WERI-Rb-1 (cell line): ENCODE data around the gene ANXA9.
A peak's percentile ranks its signal among the peaks of the same experiment; 100 is the strongest.

Source experiments
- DNase-seq: peaks from one replicate; pipeline ENCODE4 v3.0.0-alpha.2; 2020
- H3K27ac ChIP-seq: fragments of 250-450 bp; sonication (Bioruptor Pico); 2 replicates; pipeline ENCODE4 v1.5.1; 2020; ENCODE audit warnings: mild to moderate bottlenecking, moderate library complexity
- H3K27me3 ChIP-seq: fragments of 250-450 bp; sonication (Bioruptor Pico); 2 replicates; pipeline ENCODE4 v1.5.1; 2021; ENCODE audit warnings: mild to moderate bottlenecking, low read depth, moderate library complexity; ENCODE audit not compliant: insufficient read depth, severe bottlenecking
- H3K36me3 ChIP-seq: fragments of 250-450 bp; sonication (Bioruptor Pico); 2 replicates; pipeline ENCODE4 v1.5.1; 2020; ENCODE audit warnings: mild to moderate bottlenecking, moderate library complexity
- H3K4me3 ChIP-seq: 2 replicates; pipeline ENCODE4 v1.5.1; 2011; ENCODE audit warnings: low read depth, mild to moderate bottlenecking, control low read depth, low read length
- H3K9me3 ChIP-seq: fragments of 250-450 bp; sonication (Bioruptor Pico); 2 replicates; pipeline ENCODE4 v1.5.1; 2021; ENCODE audit warnings: mild to moderate bottlenecking, moderate library complexity; ENCODE audit not compliant: severe bottlenecking
- CTCF ChIP-seq: IDR thresholded peaks from 2 replicates; pipeline ENCODE4 v1.5.1; 2011; ENCODE audit warnings: low read depth, mild to moderate bottlenecking, control low read depth, inconsistent platforms, low read length

The ANXA9 gene

GRCh38 chr1:151012684-151013471 lies 30.8 kb downstream of the ANXA9 start:
- TF ChIP-seq CTCF = no peak
- no peak for DNase-seq
- no peak overlapping the region for H3K4me3 ChIP-seq

GRCh38 chr1:151013518-151013917 lies 31.4 kb downstream of the ANXA9 start:
- DNase-seq = no peak
- TF ChIP-seq CTCF = no peak
- Histone ChIP-seq H3K27ac (no peak overlapping the region), H3K9me3 (no peaks in the 10 kb centered on the region), H3K4me3 (no peak overlapping the region), H3K36me3 (peaks cover 22% of the 10 kb centered on the region), H3K27me3 (no peaks in the 10 kb centered on the region)

More at GRCh38 chr1:151012684-151013471, 30.8 kb downstream of the ANXA9 start:
- no peaks in the 10 kb centered on the region for H3K9me3 ChIP-seq
- H3K27me3 ChIP-seq = no peaks in the 10 kb centered on the region
- H3K36me3 ChIP-seq = peaks cover 16% of the 10 kb centered on the region
- no peak overlapping the region for H3K27ac ChIP-seq

GRCh38 chr1:151024540-151025146 lies 42.6 kb downstream of the ANXA9 start:
- DNase-seq = peak; percentile 97
- peaks cover 75% of the 10 kb centered on the region for H3K36me3 ChIP-seq
- TF ChIP-seq CTCF = peak; percentile 99

GRCh38 chr1:151026460-151026859 lies 44.4 kb downstream of the ANXA9 start:
- H3K4me3 ChIP-seq = no peak overlapping the region
- H3K9me3 ChIP-seq = no peaks in the 10 kb centered on the region
- H3K27me3 ChIP-seq = no peaks in the 10 kb centered on the region
- no peak for DNase-seq
- no peak overlapping the region for H3K27ac ChIP-seq
- peaks cover 85% of the 10 kb centered on the region for H3K36me3 ChIP-seq
- TF ChIP-seq CTCF = no peak

More at GRCh38 chr1:151024540-151025146, 42.6 kb downstream of the ANXA9 start:
- no peak overlapping the region for H3K4me3 ChIP-seq
- no peaks in the 10 kb centered on the region for H3K9me3 ChIP-seq
- no peak overlapping the region for H3K27ac ChIP-seq
- H3K27me3 ChIP-seq = no peaks in the 10 kb centered on the region

- Histone ChIP-seq H3K9me3 (no peaks in the 10 kb centered on the region), H3K27ac (no peak overlapping the region), H3K36me3 (peaks cover 82% of the 10 kb centered on the region), H3K4me3 (no peak overlapping the region), H3K27me3 (no peaks in the 10 kb centered on the region)
- no peak for TF ChIP-seq CTCF
- DNase-seq = no peak
These were observed 50.1 kb downstream of the ANXA9 start for GRCh38 chr1:151032164-151032563.
